HG02798 (cell line): ENCODE measurements around the gene LMAN2.
"Not testable (repeated sequence)": the region's sequence is repeated elsewhere in the genome, so short reads cannot be mapped to it uniquely, and the experiment has no call there.

Source experiments
- ATAC-seq: cut with Tn5 transposase; IDR thresholded peaks from one replicate; pipeline ENCODE4 v1.9.1; 2021; ENCODE audit warnings: mild to moderate bottlenecking; ENCODE audit not compliant: unreplicated experiment, poor library complexity

LMAN2 gene

GRCh38 chr5:177380805-177381126, 29.3 kb upstream of the LMAN2 start:
- ATAC-seq, result no peak

- ATAC-seq, result peak; percentile 54
Measured at GRCh38 chr5:177378884-177379883, 27.7 kb upstream of the LMAN2 start.

DNA sequence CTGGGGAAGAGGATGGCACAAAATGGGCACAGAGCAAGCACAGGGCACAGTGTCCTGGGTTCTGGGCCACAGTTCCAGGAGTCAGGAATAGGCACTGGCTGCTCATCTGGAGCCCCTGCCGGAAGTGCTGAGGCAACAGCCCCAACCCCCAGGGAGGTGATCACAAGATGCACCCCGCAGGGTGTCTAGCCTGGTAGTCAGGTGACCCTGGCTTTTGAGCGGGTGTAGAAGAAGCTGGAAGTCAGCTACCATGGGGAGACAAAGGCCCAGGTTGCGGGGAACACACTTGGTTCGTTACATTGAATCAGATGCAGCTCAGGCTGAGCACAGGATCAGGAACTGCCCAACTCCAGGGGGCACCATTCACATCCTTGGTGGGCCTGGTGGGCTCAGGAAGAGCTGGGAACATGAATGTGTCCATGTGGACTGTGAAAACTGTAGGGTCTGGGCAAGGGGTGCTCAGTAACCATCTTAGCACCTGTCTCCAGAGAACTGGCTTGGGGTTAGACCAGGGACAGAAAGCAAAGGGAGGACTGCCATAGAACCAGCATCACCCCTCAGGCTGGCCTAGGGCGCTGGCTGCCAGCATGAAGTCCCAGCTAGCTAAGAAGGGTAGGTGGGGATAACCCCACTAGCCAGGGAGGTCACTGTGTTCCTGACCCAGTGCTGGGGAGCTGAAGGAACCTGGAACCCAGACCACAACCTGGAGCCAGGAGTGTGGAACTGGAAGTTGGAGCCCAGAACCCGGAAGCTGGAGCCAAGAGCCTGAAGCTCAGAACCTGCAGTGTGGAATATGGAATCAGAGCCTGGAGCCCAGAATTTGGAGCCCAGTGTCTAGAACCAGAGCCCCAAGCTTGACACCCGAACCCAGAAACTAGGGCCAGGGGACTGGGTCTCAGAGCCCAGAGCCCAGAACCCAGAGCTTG, 26.6 kb upstream of the LMAN2 start:
- ATAC-seq, result no peak

DNA sequence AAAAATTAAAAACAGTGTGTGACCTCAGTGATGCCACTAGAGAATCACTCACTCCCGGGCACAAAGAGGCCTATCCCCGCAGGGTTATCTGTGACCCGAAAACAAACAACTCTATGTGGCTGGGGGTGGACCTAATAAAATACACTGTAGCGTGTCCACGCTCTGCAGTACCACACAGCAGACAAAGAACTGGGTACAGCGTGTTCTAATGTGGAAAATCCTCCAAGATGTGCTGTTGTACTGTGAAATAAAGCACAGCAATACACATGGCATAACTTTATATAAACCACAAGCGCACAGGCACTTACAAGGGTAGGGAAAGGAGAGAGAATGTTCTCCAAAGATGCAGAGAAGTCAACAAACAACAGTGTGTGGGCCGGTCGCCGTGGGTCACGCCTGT, 24.6 kb upstream of the LMAN2 start:
- ATAC-seq, result no peak

DNA sequence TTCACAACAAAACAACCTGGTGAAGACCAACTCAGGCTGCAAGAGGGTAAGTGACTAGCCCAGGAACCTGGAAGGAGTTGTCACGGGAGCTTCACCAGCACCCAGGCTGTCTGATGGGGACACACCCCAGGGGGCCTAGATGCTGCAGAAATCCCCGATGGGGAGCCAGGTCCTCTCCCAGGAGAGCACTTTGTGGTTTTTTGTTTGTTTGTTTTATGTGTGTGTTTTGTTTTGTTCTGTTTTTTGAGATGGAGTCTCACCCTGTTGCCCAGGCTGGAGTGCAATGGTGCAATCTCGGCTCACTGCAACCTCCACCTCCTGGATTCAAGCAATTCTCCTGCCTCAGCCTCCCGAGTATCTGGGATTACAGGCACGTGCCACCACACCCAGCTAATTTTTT, 24.0 kb upstream of the LMAN2 start:
- ATAC-seq, result not testable (repeated sequence)

DNA sequence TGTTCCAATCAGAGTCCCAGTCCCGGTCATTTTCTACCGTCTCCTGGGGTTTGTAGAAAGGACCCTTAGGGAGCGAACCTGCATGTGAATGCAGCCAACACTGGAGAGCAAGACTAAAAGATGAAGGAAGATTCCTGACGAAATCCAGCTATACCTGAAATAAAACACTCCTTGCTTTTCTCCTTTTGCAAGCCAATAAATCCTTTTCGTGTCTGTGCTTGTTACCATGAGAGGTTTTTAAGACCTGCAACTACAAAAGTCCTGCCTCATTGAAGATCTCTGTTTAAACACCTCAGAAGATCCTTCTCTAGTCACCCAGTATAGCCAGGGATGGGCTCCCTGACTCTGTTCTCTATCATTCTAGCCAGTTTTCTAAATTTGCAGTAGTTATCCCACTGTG, 22.7 kb upstream of the LMAN2 start:
- ATAC-seq, result no peak

DNA sequence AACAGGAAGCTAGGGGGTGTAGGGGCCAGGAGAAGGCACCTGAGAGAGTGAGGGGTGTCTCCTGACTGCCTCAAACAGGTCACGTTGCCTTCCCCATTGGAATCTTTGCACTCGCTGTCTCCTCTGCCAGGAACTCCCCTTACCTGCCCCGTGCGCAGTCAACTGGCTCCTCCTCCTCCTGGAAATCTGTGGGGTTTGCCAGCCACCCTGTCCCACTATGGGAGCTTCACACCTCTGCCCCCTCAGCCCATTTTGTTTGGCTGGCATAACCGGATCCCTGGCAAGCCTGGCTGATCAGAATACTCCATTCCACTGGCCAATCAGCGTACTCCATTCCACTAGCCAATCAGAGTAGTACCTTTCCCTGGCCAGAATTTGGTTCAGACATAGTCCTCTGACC, 22.3 kb upstream of the LMAN2 start:
- no peak for ATAC-seq

- no peak for ATAC-seq
Measured at GRCh38 chr5:177372910-177373309, 21.4 kb upstream of the LMAN2 start.

- ATAC-seq, result no peak
Measured at GRCh38 chr5:177372034-177372896, 20.8 kb upstream of the LMAN2 start.

DNA sequence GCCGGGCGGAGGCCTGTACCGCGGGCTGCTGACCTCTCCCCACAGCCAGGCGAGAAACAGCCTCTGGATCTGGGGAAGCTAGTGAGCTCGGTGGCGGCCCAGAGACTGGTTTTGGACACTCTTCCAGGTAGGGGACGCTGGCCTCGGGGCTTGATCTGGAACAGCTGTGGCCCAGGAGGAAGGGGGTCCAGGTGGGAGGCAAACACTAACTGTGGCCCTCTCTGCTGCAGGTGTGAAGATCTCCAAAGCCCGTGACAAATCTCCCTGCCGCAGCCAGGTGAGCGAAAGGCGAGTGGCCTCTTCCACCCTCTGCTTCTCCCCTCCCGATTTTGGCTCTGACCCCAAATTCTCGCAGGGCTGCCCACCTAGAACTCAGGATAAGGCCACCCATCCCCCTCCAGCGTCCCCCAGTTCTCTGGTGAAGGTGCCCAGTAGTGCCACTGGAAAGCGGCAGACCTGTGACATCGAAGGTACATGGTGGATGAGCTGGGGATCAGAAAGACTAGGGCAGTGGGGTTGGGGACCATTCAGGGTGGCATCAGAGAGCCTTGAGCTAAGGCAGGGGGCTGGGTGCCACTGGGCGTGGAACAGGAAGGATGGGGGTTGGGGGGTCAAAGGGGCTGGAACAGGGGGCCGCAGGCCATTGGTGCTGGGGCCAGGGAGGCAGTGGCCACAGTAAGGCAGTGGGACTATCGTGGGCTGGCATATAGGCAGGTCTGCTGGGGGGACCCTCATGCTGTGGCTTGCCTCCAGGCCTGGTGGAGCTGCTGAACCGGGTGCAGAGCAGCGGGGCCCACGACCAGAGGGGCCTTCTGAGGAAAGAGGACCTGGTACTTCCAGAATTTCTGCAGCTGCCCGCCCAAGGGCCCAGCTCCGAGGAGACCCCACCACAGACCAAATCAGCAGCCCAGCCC, 19.9 kb upstream of the LMAN2 start:
- no peak for ATAC-seq

DNA sequence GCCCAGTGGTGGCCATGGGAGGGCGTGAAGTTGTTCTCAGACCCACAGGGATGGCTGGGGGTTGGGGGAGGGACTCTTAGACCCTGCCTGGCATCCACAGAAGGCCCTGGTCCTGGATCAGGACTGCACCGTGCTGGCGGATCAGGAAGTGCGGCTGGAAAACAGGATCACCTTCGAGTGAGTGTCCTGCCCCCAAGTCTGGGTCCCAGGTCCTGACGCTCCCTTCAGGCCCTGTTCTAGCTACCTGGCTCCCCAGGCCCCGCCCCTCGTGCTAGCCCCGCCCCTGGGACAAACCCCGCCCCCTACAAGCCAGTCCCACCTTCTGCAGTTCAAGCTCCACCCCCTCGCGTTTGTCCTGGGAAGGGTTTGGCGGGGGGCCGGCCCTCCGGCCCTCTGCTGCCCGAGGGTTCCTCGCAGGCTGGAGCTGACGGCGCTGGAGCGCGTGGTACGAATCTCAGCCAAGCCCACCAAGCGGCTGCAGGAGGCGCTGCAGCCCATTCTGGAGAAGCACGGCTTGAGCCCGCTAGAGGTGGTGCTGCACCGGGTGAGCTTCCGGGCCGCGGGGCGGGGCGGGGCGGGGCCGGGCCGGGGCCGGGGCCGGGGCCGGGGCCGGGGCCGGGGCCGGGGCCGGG, 19.1 kb upstream of the LMAN2 start:
- ATAC-seq, result peak; percentile 68

- no peak for ATAC-seq
Measured at GRCh38 chr5:177369645-177370440, 18.4 kb upstream of the LMAN2 start.

- ATAC-seq, result no peak
Measured at GRCh38 chr5:177368869-177369644, 17.6 kb upstream of the LMAN2 start.

- no peak for ATAC-seq
Measured at GRCh38 chr5:177367981-177368868, 16.8 kb upstream of the LMAN2 start.

- no peak for ATAC-seq
Measured at GRCh38 chr5:177367323-177367848, 15.9 kb upstream of the LMAN2 start.
